DMS53 treated with DMSO at 0.1 percent for 48 hours (cell line): Measurements from ENCODE around the gene VTN.

Experiments used
- DNase-seq: peaks from one replicate; lab custom pipeline; 2025; ENCODE audit not compliant: unreplicated experiment; lab: John Stamatoyannopoulos, UW

Gene VTN, protein sequence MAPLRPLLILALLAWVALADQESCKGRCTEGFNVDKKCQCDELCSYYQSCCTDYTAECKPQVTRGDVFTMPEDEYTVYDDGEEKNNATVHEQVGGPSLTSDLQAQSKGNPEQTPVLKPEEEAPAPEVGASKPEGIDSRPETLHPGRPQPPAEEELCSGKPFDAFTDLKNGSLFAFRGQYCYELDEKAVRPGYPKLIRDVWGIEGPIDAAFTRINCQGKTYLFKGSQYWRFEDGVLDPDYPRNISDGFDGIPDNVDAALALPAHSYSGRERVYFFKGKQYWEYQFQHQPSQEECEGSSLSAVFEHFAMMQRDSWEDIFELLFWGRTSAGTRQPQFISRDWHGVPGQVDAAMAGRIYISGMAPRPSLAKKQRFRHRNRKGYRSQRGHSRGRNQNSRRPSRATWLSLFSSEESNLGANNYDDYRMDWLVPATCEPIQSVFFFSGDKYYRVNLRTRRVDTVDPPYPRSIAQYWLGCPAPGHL

DNA sequence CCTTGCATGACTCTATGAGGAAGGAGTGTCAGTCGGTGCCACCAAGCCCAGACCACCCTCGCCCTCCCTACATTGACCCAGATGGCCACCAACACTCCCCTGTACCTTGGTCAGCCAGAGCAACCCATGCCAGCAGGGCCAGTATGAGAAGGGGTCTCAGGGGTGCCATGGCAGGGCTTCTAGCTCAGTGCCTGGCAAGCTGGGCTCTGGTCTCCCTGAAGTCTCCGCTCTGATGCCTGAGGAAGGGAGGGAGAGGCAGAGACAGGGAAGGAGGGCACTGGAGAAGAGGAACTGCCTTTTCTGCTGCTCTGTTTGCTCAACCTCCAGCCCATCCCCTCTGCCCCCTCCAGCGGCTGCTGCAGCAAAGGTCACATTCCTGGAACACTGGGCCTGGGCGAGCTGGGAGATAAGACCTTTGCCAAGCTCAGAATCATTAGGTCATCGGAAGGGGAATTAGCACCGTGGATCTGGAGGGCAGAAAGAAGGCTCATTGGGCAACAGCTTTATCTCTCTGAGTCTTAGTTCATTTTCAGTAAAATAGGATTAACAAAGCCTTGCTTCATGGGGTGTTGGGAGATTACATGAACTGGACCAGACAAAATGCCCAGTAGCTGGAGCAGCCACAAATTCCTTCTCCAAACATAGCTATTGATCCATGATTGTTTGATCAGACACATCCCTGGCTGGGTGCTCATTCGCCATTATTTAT lies at the start of gene VTN:
Gene VTN (minus strand): TSS at position 273 of the 709 bp plus-strand sequence. CDS start 104 bp downstream, at position 169.
- DNase-seq, result no peak

- DNase-seq, result peak; percentile 65
Observed at GRCh38 chr17:28416703-28417311, 46.7 kb upstream of the VTN start.

- DNase-seq, result no peak
Observed at GRCh38 chr17:28415886-28416285, 45.8 kb upstream of the VTN start.

DNA sequence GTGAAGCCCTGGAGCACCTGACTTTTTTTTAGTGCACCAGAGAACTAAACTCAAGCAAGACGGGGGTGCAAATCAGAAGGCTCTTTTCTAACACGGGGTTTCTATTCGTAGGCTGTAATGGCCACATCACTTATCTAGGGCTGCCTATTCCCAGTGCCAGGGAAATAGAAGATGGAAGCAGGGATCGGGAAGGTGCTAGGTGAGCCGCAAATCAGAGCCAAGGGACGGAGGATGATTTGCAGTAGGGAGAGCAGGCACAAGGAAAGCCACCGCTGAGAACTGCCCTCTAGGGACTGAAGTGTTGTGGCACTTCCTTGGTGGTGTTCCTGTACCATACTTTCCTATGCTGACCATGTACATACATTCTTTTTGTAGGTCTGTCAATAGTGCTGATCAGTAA lies 43.7 kb upstream of the VTN start:
- DNase-seq, result no peak

GRCh38 chr17:28412099-28412498 lies 42.0 kb upstream of the VTN start:
- DNase-seq, result no peak

DNA sequence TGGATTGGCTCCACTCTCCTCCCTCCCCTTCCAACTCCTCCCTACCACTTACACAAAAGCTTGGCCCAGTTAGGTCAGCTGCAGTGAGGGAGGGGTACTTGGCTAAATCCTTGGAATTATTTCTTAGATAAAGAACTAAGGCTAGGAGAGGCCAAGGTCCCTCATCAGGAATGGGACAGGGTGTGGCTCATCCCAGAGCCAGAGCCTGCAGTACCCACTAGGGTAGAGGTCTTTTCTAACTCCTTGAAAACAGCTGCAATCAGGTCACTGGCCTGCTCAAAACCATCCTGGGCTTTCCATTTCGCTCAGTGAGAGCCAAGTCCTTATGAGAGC lies 37.8 kb upstream of the VTN start:
- no peak for DNase-seq

GRCh38 chr17:28407130-28407973 lies 37.2 kb upstream of the VTN start:
- no peak for DNase-seq

GRCh38 chr17:28406473-28406814 lies 36.3 kb upstream of the VTN start:
- peak; percentile 33 for DNase-seq

- DNase-seq, result peak; percentile 33
Observed at GRCh38 chr17:28405632-28406472, 35.7 kb upstream of the VTN start, which contains the start of gene SLC46A1. SLC46A1 (minus strand) TSS chr17:28406212; CDS start chr17:28406114, 98 bp downstream.

DNA sequence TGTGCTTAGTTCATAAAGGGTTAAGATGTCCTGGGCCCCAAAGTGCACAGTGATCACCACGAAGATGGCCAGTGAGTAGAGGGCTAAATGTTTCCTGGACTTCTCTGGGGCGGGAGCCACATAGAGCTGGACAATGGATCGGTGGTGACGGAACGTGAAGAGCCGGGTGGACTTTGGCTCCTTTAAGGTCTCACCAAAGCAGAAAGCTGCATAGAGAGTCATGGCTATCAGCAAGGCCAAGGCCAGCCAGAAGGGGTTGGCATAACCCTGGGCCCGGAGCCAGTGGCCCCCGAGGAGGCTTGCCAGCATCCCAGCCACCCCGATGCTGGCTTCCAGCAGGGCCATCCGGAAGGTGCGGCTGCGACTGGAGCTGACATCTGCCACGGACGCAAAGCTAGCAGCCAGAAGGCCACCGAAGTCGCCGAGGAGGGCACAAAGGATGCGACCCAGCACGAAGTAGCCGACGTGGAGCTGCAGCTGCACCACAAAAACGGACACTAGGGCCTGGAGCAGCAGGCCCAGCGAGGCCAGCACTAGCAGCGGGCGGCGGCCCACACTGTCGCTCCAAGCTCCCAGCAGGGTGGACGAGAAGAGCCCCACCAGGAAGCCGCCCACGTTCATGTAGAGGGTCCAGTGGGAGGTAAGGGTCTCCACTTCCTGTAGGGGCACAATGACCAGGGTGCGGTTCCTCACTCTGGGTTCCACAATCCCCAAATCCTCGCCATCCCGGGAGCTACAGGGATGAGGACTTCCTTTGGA lies 34.9 kb upstream of the VTN start:
- no peak for DNase-seq

DNA sequence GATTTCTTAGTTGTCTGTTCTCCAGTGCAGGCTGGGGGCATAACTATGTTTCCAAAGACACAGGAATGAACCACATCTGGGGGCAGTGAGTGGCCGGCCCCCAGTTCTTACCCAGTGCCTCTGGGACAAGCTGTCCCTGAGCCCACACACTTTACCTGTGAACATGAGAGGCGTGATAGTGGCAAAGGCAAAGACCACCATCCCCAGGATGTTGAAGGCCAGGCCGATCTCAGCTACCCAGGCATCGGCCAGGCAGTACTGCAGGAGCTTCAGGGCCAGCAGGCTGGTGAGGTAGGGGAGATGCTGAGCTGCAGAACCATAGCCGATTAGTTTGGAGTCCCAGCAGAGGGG lies 34.3 kb upstream of the VTN start:
- no peak for DNase-seq

- no peak for DNase-seq
Observed at GRCh38 chr17:28404007-28404406, 33.9 kb upstream of the VTN start.

- DNase-seq, result no peak
Observed at GRCh38 chr17:28402844-28403243, 32.7 kb upstream of the VTN start.

DNA sequence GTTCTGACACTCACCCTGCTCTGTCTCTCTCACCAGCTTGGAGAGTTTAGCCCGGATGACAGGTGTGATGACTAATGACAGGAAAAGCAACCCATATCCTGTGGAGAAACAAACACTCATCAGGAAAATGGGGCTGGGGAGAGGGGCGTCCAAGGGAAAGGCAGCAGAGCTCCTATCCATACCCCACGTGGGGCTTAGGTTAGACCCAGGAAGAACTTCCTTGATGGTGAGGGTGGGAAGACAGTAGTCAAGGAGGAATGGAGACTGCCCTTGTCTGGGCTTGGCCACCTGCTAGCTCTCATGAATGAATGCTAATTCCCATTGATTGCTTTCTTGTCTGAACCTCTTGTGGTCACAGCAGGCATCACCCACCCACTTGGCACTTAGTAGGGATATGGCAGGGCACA lies 32.1 kb upstream of the VTN start:
- peak; percentile 33 for DNase-seq

DNA sequence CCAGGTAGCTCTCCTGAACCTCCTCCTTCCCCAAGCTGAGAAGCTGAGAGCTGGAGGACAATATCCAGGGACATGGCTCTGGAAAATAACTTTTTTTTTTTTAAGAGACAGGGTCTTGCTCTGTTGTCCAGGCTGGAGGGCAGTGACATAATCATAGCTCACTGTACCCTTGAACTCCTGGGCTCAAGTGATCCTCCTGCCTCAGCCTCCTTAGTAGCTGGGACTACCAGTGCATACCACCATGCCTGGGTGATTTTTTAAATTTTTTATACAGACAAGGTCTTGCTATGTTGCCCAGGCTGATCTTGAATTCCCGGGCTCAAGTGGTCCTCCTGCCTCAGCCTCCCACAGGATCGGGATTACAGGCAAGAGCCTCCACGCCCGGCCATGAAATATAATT lies 29.7 kb upstream of the VTN start:
- DNase-seq, result no peak

GRCh38 chr17:28398280-28398981 lies 28.3 kb upstream of the VTN start:
- no peak for DNase-seq

DNA sequence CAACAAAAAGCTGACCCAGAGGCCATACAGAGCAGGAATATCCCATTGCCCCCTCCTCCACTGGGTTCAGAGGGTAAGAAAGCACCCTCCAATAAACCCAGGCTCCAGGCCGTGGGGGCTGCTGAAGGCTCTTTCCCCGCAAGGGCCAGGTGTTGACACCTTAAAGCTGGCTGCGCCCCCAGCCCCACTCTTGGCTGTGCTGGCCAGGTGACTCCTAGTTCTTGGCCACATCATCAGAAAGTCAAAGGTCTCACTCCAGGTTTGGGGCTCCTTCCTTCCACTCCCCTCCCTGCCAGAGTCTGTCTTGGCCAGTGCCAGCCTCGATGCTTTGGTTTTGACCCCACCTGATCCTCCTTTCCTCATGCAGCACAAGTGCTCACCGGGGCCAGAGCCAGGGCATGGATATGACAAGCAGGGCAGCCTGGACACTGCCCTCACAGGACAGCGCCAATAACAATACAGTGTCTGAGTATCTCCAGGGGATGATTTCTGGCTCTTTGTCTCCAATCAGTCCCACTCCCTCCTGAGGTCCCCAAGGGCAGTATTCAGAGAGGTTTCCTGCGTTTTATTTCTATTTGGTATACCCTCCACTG lies 27.7 kb upstream of the VTN start:
- no peak for DNase-seq

DNA sequence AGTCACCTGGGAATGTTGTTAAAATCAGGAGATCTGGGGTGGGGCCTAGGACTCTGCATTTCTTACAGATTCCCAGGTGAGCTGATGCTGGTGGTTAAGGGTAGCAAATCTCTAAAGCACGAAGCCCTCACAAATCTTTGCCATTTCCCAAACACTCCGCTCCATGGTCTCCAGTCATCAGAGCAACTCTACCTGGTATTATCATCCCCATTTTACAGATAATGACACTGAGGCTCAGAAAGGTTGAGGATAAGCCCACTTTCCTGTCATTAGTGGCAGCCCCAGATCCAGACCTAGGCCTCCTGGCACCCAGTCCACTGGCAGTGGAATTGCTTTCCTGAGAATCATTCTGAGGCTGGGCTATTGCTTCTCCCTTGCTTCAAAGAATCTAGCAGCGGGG lies 27.2 kb upstream of the VTN start:
- DNase-seq, result no peak
